Vagina (tissue), 2 donors: ENCODE data around the gene SLC17A7. TPM values are rescaled to one million over a fixed set of nuclear protein-coding genes. Genes with fewer than 3 reads are reported as not detected.
"Not testable (repeated sequence)": the region's sequence is repeated elsewhere in the genome, so short reads cannot be mapped to it uniquely, and the experiment has no call there.

Experiments
- DNase-seq, 2 donors: peaks; one replicate each; pipeline ENCODE4 v3.0.0-alpha.2; 2017; ENCODE audit errors: extremely low spot score in 2 of 2
- H3K27ac ChIP-seq: fragments of 200-600 bp; sonication (generic); one replicate; pipeline ENCODE4 v1.5.1; 2019
- H3K27me3 ChIP-seq: fragments of 200-600 bp; sonication (generic); one replicate; pipeline ENCODE4 v1.5.1; 2019
- H3K36me3 ChIP-seq, 2 donors: fragments of 200-600 bp; sonication (generic); one replicate each; pipeline ENCODE4 v1.5.1; 2017 to 2019
- H3K4me1 ChIP-seq: fragments of 200-600 bp; sonication (generic); one replicate; pipeline ENCODE4 v1.5.1; 2019
- H3K4me3 ChIP-seq, 2 donors: fragments of 200-600 bp; sonication (generic); 1 replicate in 1 of 2; 2 replicates in 1 of 2; pipeline ENCODE4 v1.5.1; 2016 to 2019
- H3K9me3 ChIP-seq: fragments of 200-600 bp; sonication (generic); one replicate; pipeline ENCODE4 v1.5.1; 2019
- POLR2A ChIP-seq, 2 donors: fragments of 450-650 bp; IDR thresholded peaks; one replicate each; pipeline ENCODE4 v1.6.1; 2017; ENCODE audit warnings: antibody characterized with exemption in 2 of 2, mild to moderate bottlenecking in 2 of 2, moderate library complexity in 2 of 2
- POLR2AphosphoS5 ChIP-seq, 2 donors: sonication (generic); formaldehyde crosslinking; IDR thresholded peaks; one replicate each; pipeline ENCODE4 v1.9.0; 2017; ENCODE audit warnings: antibody characterized with exemption in 2 of 2, mild to moderate bottlenecking in 2 of 2, low read depth in 1 of 2; ENCODE audit not compliant: insufficient read depth in 1 of 2
- intact Hi-C: fragments of 100-400 bp; cut with DNase I; formaldehyde crosslinking; loops from one replicate; pipeline ENCODE4 v1.15.1; 2023
- total RNA-seq: library from RNA; depleted of rRNA; stranded (reverse); fragments of >200 nt; gene quantifications from one replicate; pipeline ENCODE4 v1.2.3, GENCODE V29; 2016
- TF ChIP-seq, protein P1 (sequence below), 3 experiments: fragments of 450-650 bp in 2 of 3; fragments of 200-600 bp in 1 of 3; sonication (generic) in 1 of 3; IDR thresholded peaks; one replicate each; pipeline ENCODE4 v1.5.1; 2017 to 2019; ENCODE audit warnings: antibody characterized with exemption in 3 of 3, mild to moderate bottlenecking in 2 of 3, moderate library complexity in 2 of 3

SLC17A7 gene
- total RNA-seq, 1 donor from 2014 or later = 0.74 TPM

DNA sequence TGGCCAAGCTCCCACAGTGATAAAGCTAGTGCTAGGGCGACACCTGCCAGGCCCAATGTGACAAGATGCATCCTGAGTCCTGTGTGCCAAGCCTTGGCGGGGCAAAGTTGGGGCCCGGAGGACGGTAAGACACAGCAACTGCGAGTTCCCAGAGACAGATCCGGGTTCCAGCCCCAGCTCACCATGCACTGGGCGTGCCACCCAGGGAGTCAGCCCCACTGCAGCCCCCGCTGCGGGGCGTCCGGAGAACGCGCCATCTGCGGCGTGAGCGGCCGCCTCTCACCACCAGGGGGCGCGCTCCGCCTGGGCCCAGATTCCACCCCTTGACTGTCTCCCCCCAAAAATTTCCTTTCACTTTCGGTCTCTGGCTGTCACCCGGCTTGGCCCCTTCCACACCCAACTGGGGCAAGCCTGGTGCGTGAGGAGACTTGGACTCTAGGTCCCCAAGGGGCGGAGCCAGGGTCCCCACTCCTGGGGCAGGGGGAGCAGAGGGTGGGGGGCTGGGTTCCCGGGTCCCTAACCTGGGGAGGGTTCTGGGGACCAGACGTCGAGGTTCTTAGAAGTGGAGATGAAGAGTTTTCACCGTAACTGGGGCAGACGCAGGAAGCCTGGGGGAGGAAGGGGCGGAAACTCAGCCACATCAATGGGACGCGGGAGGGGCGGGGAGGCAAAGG lies 32.7 kb upstream of the SLC17A7 start, which contains the start of gene FLT3LG:
FLT3LG (plus strand) TSS at position 348 of the 674 bp plus-strand sequence. CDS start 425 bp downstream, outside the sequence.
- Histone ChIP-seq H3K36me3 (no peaks in the 10 kb centered on the region), H3K27ac (peak within 1 kb of the TSS; percentile 91), H3K4me3 (peak within 1 kb of the TSS; percentile 75 to 77), H3K9me3 (no peaks in the 10 kb centered on the region), H3K27me3 (no peaks in the 10 kb centered on the region), H3K4me1 (peaks cover 30% of the 10 kb centered on the region)
- DNase-seq = no peak
- intact Hi-C loops = no loop called here
- peak; percentile 70 to 81 for TF ChIP-seq POLR2AphosphoS5 (IDR thresholded peaks at IDR 0.05; ENCODE audit: insufficient read depth in 1 of 2, low read depth in 1 of 2)
- peak in 1 of 2 donors; percentile 32 for TF ChIP-seq POLR2A (IDR thresholded peaks at IDR 0.05)
- TF ChIP-seq, protein P1, sequence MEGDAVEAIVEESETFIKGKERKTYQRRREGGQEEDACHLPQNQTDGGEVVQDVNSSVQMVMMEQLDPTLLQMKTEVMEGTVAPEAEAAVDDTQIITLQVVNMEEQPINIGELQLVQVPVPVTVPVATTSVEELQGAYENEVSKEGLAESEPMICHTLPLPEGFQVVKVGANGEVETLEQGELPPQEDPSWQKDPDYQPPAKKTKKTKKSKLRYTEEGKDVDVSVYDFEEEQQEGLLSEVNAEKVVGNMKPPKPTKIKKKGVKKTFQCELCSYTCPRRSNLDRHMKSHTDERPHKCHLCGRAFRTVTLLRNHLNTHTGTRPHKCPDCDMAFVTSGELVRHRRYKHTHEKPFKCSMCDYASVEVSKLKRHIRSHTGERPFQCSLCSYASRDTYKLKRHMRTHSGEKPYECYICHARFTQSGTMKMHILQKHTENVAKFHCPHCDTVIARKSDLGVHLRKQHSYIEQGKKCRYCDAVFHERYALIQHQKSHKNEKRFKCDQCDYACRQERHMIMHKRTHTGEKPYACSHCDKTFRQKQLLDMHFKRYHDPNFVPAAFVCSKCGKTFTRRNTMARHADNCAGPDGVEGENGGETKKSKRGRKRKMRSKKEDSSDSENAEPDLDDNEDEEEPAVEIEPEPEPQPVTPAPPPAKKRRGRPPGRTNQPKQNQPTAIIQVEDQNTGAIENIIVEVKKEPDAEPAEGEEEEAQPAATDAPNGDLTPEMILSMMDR (IDR thresholded peaks at IDR 0.05) = peak; percentile 98 to 100 (median 99)

DNA sequence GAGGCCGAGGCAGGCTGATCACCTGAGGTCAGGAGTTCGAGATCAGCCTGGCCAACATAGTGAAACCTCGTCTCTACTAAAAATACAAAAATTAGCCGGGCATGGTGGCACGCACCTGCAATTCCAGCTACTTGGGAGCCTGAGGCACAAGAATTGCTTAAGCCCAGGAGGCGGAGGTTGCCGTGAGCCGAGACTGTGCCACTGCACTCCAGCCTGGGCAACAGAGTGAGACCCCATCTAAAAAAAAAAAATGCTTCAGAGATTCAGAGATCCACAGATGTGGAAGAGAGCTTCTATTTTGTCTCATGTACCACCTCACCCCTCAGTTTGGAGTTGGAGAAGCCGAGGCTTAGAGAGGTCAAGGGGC lies 32.2 kb upstream of the SLC17A7 start:
- peak overlapping the region; percentile 91 for H3K27ac ChIP-seq
- H3K4me3 ChIP-seq = peak overlapping the region; percentile 75 to 77
- peaks cover 35% of the 10 kb centered on the region for H3K4me1 ChIP-seq
- intact Hi-C loops, H3K36me3 ChIP-seq, H3K27me3 ChIP-seq, H3K9me3 ChIP-seq, DNase-seq: not testable (repeated sequence)

DNA sequence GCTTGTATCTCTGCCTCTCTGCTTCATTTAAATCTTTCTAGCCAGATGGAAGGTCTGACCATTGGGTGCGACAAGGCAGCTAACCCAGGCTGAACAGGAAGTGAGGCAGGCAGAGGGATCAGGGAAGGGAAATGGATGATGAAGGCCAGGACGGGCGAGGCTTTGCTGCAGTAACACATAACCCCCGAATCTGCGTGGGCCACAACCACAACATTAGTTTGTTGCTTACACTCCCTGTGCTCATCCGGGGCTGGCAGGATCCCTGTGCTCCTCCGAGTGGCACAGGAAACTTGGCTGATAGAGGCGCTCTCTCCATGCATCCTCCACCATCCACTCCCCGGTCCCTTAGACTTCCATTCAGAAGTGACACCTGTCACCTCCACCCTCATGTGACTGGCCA lies 31.6 kb upstream of the SLC17A7 start:
- peaks cover 39% of the 10 kb centered on the region for H3K4me1 ChIP-seq
- no peak for DNase-seq
- TF ChIP-seq POLR2AphosphoS5 (IDR thresholded peaks at IDR 0.05; ENCODE audit: insufficient read depth in 1 of 2, low read depth in 1 of 2) (no peak), POLR2A (IDR thresholded peaks at IDR 0.05) (no peak)
- TF ChIP-seq, protein P1 (IDR thresholded peaks at IDR 0.05) = no peak
- H3K9me3 ChIP-seq = no peaks in the 10 kb centered on the region
- intact Hi-C loops = no loop called here
- peak overlapping the region; percentile 91 for H3K27ac ChIP-seq
- H3K36me3 ChIP-seq = no peaks in the 10 kb centered on the region
- H3K4me3 ChIP-seq = no peak overlapping the region
- no peaks in the 10 kb centered on the region for H3K27me3 ChIP-seq

DNA sequence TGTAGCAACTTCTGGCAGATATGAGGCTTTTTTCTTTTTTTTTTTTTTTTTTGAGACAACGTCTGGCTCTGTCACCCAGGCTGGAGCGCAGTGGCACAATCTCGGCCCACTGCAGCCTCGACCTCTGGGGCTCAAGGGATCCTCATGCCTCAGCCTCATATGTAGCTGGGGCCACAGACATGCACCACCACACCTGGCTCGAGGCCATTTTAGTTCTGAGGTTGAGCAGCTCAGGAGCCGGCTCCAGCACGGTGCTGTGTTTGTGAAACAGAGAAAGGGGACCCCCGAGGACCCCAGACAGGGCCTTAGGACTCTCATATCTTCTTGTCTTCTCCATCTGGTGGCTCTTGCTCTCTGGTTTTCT lies 29.3 kb upstream of the SLC17A7 start:
- H3K36me3 ChIP-seq = peaks cover 0 to 7% of the 10 kb centered on the region in 2 donors
- intact Hi-C loops = no loop called here
- H3K4me3 ChIP-seq = no peak overlapping the region
- DNase-seq = no peak
- peak overlapping the region; percentile 90 for H3K27ac ChIP-seq
- TF ChIP-seq, protein P1 (IDR thresholded peaks at IDR 0.05) = no peak
- TF ChIP-seq POLR2A (IDR thresholded peaks at IDR 0.05) = no peak
- TF ChIP-seq POLR2AphosphoS5 (IDR thresholded peaks at IDR 0.05; ENCODE audit: insufficient read depth in 1 of 2, low read depth in 1 of 2) = no peak
- H3K4me1 ChIP-seq = peaks cover 35% of the 10 kb centered on the region
- no peaks in the 10 kb centered on the region for H3K9me3 ChIP-seq
- H3K27me3 ChIP-seq = no peaks in the 10 kb centered on the region

DNA sequence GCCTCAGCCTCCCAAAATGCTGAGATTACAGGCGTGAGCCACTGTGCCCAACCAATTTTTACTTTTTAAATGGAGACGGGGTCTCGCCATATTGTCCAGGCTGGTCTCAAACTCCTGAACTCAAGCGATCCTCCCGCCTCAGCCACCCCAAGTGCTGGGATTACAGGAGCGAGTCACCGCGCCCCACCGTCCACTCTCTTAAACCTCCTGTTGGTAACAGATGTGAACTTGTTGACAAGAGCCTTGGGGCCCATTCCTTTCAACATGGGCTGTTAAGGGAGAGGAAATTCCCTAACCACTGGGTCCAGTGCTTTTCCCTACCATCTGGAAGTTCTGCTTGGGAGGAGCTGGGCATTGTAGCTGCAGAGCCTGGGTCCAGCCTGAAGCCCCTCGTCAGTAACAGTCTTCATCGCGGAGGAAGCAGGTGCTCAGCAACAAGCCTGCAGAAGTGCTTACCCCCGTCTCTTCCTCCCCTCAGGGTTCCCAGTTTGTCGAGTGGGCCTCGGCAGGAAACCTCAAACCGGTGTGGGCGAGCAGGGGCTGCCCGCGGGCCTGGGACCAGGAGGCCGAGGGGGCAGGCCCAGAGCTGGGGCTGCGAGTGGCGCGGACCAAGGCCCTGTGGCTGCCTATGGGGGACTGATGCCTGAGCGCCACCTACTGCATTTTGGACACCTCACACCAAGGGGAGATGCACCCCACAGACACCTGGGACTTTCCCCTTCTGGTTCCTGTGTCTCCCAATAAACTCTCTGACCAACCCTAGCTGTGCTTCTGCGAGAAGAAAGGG lies 28.7 kb upstream of the SLC17A7 start:
- Histone ChIP-seq H3K27me3 (no peaks in the 10 kb centered on the region), H3K9me3 (no peaks in the 10 kb centered on the region), H3K4me3 (no peak overlapping the region), H3K36me3 (peaks cover 0 to 11% of the 10 kb centered on the region in 2 donors), H3K27ac (peak overlapping the region; percentile 90), H3K4me1 (peaks cover 31% of the 10 kb centered on the region)
- intact Hi-C loops = no loop called here
- DNase-seq = no peak
- TF ChIP-seq POLR2A (IDR thresholded peaks at IDR 0.05) (no peak), POLR2AphosphoS5 (IDR thresholded peaks at IDR 0.05; ENCODE audit: insufficient read depth in 1 of 2, low read depth in 1 of 2) (peak in 1 of 2 donors; percentile 55)
